Mononuclear cell (primary cell): ENCODE data around the gene CACNA2D3. TPM values are rescaled to one million over a fixed set of nuclear protein-coding genes. Genes with fewer than 3 reads are reported as not detected.

ENCODE experiments used
- H3K27me3 ChIP-seq: 2 replicates; pipeline ENCODE4 v1.6.0; 2011; ENCODE audit warnings: low read length, control low read depth; ENCODE audit not compliant: insufficient read depth
- H3K4me1 ChIP-seq: 2 replicates; pipeline ENCODE4 v1.5.1; 2011; ENCODE audit warnings: mild to moderate bottlenecking, low read length, control low read depth; ENCODE audit not compliant: insufficient read depth
- H3K4me3 ChIP-seq: 2 replicates; pipeline ENCODE4 v1.5.1; 2011; ENCODE audit warnings: mild to moderate bottlenecking, low read length, moderate library complexity
- H3K9me3 ChIP-seq: 2 replicates; pipeline ENCODE4 v1.5.1; 2011; ENCODE audit warnings: low read depth, mild to moderate bottlenecking, control low read depth, low read length
- total RNA-seq: library from RNA; depleted of rRNA; stranded (reverse); fragments of >200 nt; gene quantifications from one replicate; pipeline ENCODE4 v1.2.3, GENCODE V29; 2012

The CACNA2D3 gene
- total RNA-seq, 1 donor: 2.0 TPM

- H3K4me1 ChIP-seq: no peaks in the 10 kb centered on the region
- no peak overlapping the region for H3K4me3 ChIP-seq
- no peaks in the 10 kb centered on the region for H3K9me3 ChIP-seq
- no peaks in the 10 kb centered on the region for H3K27me3 ChIP-seq
These were observed 234.9 kb downstream of the CACNA2D3 start for GRCh38 chr3:54357301-54357700.

GRCh38 chr3:54358316-54358715 is 236.0 kb downstream of the CACNA2D3 start:
- Histone ChIP-seq H3K9me3 (no peaks in the 10 kb centered on the region), H3K4me1 (no peaks in the 10 kb centered on the region), H3K4me3 (no peak overlapping the region), H3K27me3 (no peaks in the 10 kb centered on the region)

- H3K27me3 ChIP-seq: no peaks in the 10 kb centered on the region
- H3K4me1 ChIP-seq: no peaks in the 10 kb centered on the region
- H3K4me3 ChIP-seq: no peak overlapping the region
- H3K9me3 ChIP-seq: no peaks in the 10 kb centered on the region
These were observed 236.8 kb downstream of the CACNA2D3 start for GRCh38 chr3:54358969-54359694.

GRCh38 chr3:54360320-54360719 is 238.0 kb downstream of the CACNA2D3 start:
- Histone ChIP-seq H3K4me3 (no peak overlapping the region), H3K9me3 (no peaks in the 10 kb centered on the region), H3K4me1 (no peaks in the 10 kb centered on the region), H3K27me3 (no peaks in the 10 kb centered on the region)

DNA sequence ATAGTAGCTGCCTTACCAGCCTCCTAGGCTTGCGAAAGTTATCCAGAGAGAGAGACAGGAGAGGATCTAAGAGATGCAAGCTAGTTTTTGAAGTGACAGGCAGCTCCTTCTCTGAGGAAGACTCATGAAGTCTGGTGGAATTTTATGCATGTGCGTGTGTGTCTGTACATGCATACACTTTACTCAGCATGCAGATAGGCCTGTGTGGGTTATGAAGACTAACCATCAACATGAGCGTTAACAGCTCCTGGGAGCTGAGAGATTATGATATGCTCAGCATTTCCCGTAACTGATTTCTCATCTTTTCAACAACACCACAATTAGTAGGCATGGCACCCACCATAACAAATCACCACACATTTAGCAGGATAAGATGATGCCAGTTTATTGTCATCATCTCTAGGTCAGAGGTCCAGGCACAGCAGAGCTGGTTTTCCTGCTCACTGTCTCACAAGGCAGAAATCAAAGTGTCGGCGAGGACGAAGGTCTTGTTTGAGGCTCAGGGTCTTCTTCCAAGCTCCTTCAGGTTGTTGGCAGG is 239.5 kb downstream of the CACNA2D3 start:
- H3K9me3 ChIP-seq: no peaks in the 10 kb centered on the region
- H3K4me1 ChIP-seq: no peaks in the 10 kb centered on the region
- H3K27me3 ChIP-seq: no peaks in the 10 kb centered on the region
- no peak overlapping the region for H3K4me3 ChIP-seq

DNA sequence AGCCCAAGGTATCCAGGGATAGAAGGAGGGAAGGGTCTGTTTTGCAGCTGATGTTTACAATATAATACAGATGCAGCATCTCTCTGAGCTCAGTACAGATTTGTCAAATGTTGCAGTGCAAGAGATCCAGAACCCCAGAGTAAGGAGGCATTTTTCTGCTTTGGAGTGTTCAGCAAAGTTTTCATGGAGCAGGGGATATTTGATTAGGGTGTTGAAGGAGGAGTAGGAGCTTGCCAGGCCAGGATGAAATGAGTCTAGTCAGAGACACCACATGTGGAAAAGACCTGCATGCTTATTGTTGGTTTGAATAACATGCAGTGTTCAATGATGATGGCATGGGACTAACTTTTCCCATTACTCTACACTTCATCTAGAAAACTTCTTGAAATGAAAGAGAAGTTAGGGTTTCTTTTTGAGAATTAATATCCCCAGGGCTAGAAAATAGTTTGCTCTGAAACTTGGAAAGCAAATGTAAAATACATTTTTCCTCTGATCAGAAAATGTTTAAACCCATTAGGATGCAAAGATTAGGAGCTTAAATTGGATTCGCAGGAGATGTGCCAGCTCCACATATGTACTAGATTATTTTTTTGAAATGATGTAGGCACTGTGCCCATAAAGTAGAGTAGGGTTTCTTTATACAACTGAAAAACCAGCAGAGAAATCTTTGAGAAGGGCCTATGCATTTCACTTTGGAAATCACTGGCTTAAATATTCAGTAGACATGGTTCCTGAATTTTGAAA is 243.8 kb downstream of the CACNA2D3 start:
- H3K9me3 ChIP-seq: no peaks in the 10 kb centered on the region
- no peaks in the 10 kb centered on the region for H3K27me3 ChIP-seq
- H3K4me3 ChIP-seq: no peak overlapping the region
- no peaks in the 10 kb centered on the region for H3K4me1 ChIP-seq

DNA sequence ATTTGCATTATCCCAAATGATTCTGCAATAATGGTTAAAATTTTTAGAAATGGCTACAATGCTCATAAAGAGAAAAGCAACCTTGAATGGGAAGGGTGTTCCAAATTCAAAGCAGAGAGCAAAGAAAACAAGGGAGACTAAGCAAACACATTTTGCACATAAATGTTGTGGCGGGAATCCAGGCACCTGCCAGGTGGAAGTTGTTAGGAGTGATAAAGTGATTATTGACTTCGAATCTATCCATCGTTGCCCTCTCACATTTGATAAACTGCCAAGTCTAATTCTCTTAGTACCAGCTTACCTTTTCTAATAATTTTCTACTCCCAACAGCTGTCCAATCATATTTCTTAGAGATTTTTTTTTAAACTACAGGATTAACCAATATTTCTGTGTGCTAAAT is 244.5 kb downstream of the CACNA2D3 start:
- Histone ChIP-seq H3K4me3 (no peak overlapping the region), H3K9me3 (no peaks in the 10 kb centered on the region), H3K27me3 (no peaks in the 10 kb centered on the region), H3K4me1 (no peaks in the 10 kb centered on the region)

DNA sequence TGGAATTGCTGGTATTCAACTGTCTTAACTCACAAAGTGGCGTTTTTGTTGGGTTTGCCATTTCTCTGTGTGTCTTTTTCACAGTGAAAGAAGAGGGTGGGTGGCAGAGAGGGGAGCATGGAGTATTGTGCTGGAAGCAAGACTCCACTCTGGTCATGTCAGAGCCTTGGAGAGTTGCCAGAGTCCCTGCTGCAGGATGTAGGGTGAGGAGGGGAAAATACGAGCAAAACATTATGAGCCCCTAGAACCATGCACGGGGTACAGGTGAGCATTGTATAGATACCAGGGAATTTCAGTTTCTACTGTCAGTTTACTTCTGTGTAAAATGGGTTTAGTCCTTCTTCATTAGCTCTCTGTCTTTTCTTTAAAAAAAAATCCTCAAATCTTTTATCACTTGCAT is 249.9 kb downstream of the CACNA2D3 start:
- H3K27me3 ChIP-seq: no peaks in the 10 kb centered on the region
- H3K4me1 ChIP-seq: no peaks in the 10 kb centered on the region
- no peaks in the 10 kb centered on the region for H3K9me3 ChIP-seq
- H3K4me3 ChIP-seq: no peak overlapping the region

DNA sequence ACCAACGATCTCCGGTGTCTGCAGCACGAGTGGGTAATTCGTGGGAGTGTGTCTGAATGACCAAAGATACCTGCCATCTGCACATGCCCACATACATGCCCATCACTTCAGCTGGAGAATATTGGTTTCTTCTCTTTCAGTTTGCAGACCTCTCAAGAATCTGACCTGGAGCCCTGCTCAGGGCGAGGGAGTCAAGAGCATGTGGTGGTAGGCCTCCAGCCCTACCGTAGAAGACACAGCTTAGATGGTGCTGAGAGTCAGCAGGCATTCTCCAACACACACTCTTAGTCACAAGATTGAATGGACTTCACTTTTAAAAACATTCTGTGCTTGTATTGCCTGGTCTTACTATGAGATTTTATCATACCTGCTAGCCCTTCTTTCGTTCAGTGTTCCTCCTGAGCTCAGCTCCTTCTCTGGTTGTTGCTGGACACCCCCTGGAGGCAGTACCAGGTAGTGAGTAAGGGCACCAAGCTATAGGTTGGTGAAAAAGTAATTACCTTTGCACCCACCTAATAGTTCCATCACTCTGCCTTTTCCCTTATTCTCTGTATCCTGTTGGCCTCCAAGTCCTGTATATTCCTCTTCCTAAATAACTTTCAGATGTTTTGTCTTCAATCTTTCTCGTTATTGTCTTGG is 252.0 kb downstream of the CACNA2D3 start:
- no peak overlapping the region for H3K4me3 ChIP-seq
- no peaks in the 10 kb centered on the region for H3K9me3 ChIP-seq
- H3K4me1 ChIP-seq: no peaks in the 10 kb centered on the region
- no peaks in the 10 kb centered on the region for H3K27me3 ChIP-seq

DNA sequence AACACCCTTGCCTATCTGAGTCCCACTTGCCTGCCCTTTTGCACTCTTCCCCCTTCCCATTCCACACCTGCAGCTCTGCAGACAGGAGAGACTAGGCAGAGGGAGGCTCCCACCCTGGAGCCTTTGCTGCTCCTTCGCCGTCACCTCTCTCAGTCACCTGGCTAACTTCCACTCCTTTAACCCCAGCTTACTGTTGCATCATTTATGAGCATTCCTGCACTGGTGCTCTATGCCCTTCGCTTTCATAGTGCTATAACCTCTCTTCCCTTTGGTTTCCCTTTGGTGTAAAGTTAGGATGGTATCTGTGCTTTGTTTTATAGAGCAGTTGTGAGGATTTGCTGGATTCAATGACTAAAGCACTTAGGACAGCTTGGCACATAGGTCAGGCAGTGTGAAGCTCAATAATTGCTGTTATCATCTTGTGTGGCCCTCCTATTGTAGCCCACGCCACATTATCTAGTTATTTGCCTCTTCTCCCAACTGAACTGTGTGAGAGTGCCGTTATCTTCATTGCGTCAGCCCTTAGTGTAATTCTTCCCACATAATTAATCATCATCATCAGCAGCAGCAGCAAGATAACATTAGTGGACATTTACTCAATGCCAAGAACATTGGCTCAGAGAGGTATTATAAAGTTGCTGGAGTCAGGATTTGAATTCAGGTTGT is 253.9 kb downstream of the CACNA2D3 start:
- H3K4me1 ChIP-seq: no peaks in the 10 kb centered on the region
- H3K4me3 ChIP-seq: no peak overlapping the region
- H3K27me3 ChIP-seq: no peaks in the 10 kb centered on the region
- no peaks in the 10 kb centered on the region for H3K9me3 ChIP-seq

DNA sequence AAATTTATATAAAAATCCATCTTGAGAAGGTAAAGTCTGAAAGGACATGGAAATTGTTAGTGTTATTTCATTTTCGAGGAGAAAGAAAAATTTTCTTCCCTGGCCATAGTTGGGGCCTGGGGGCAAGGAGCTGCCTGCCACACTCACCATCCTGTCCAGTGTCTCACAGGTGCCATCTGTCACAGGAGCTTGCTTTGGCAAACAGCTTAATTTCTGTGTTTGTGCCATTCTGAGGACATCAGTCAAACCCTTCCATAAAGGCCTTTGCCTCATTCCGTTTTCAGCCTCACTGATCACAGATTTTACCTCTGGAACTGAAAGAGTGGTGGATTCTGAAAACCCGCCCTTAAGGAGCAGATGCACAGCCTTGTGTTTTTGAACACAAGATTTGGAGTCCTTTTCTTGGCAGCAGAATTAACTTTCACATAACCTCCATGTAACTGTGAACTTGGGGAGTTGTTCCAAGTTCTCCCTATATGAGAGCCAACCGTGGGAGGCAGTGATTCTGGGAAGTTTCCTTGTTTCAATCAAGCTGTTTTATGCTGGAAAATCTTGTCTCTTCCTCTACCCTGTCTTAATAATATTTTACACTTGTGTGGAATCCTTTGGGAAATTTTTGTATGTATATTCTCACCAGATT is 254.7 kb downstream of the CACNA2D3 start:
- no peaks in the 10 kb centered on the region for H3K9me3 ChIP-seq
- no peaks in the 10 kb centered on the region for H3K4me1 ChIP-seq
- H3K27me3 ChIP-seq: no peaks in the 10 kb centered on the region
- no peak overlapping the region for H3K4me3 ChIP-seq

DNA sequence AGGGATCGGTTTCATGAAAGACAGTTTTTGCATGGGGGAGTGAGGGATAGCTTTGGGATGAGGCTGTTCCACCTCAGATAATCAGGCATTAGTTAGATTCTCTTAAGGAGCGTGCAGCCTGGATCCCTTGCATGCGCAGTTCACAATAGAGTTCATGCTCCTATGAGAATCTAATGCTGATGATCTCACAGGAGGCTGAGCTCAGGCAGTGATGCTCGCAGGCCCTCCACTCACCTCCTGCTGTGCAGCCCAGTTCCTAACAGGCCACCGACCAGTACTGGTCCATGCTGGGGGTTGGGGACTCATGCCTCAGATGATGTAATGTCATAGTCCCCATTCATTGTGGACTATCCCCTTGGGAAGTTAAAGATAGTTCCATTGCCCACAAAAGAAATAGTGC is 255.8 kb downstream of the CACNA2D3 start:
- H3K27me3 ChIP-seq: no peaks in the 10 kb centered on the region
- no peak overlapping the region for H3K4me3 ChIP-seq
- no peaks in the 10 kb centered on the region for H3K4me1 ChIP-seq
- no peaks in the 10 kb centered on the region for H3K9me3 ChIP-seq

DNA sequence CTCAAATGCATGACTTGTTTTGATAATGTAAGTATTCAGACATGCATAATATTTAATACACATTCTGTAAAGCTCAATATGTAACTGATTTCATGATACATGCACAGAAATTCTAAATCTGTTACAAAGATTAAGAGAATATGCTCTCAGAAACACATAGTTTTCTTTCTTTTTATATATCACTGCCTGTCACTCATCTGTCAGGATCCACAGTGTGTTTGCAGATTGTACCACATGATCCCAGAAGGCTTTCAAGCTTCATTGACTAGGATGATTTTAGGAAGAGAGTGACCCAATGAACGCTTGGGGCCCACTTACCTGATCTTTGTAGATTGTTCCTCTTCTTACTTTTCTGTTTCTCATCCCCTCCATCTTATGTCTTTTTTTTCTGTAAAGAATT is 261.9 kb downstream of the CACNA2D3 start:
- Histone ChIP-seq H3K4me1 (no peaks in the 10 kb centered on the region), H3K27me3 (no peaks in the 10 kb centered on the region), H3K9me3 (no peaks in the 10 kb centered on the region), H3K4me3 (no peak overlapping the region)

DNA sequence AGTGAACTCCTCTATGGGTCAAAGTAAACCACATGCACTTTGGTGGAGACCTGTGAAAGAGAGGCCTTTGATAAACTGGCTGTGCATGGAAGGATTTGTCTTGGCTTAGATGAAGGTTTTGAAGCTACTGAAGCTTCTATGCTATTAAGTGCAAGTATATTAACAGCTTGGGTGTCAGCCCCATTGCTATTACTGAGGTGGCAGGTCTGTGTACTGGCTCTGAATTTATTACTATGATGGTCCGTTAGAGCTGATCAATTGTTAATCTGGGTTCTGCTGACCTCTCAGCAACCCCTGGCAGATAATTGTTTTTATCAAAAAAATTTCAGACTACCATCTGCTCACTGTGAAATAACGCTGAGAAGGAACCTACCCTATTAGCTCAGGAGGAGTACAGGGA is 268.2 kb downstream of the CACNA2D3 start:
- Histone ChIP-seq H3K27me3 (no peaks in the 10 kb centered on the region), H3K4me1 (no peaks in the 10 kb centered on the region), H3K9me3 (no peaks in the 10 kb centered on the region), H3K4me3 (no peak overlapping the region)
